ENCODE data around the gene CFAP77. TPM values are rescaled to one million over a fixed set of nuclear protein-coding genes. Genes with fewer than 3 reads are reported as not detected.

Gene CFAP77
- total and polyA plus RNA-seq, 2 of the 8 experiments (the other 6 are each of a cell fraction or from before 2014, with no cell fraction given) = 0.63 to 0.97 TPM

DNA sequence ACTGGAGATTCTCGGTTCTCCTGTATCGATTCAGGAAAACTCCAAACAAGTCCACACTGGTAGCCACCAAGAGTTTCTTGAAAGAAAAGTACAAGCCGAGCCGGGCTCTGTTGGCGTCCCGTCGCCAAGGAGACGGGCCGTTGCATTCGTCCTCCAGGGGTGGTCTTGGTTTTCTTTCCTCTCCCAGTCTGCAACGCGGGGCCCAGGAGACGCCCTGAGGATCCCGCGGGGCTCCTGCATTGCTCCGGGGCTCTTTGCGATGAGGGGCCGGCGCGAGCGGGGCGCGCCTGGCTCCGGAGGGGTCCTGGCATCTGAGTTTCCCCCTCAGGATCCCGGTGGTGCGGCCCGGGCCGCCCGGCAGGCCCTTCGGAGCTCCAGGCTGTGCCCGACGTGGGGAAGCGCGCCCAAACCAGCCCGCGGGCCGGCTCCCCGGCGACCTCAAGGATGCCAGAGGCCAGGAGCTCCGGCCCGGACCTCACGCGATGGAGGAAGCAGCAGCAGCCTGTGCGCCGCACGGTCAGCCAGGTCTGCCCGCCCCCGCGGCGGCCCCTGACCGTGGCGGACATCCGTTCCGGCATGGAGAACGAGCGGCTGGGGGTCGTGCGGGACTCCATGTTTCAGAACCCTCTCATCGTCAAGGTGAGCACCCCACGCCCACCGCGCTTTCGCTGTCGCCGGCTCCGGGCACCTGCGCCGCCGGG, at the start of gene CFAP77 (continued):
- TF ChIP-seq CHD2 (IDR thresholded peaks at IDR 0.05; ENCODE audit: low read length) (no peak), SIX5 (IDR thresholded peaks at IDR 0.05; ENCODE audit: low read depth, low read length) (peak; percentile 37; the same call in 1 of the 2 replicates), RFX5 (IDR thresholded peaks at IDR 0.05; ENCODE audit: borderline replicate concordance, low read depth, low read length) (no peak), CTBP2 (IDR thresholded peaks at IDR 0.05; ENCODE audit: borderline replicate concordance, insufficient read depth, insufficient read length, low read length) (no peak), PHF8 (conservative IDR thresholded peaks at IDR 0.05; ENCODE audit: low read depth, low read length) (0 out of 2 replicates have a peak, but pooled peaks have one; percentile 21), KDM5A (IDR thresholded peaks at IDR 0.05; ENCODE audit: low read length) (no peak), CHD1 (IDR thresholded peaks at IDR 0.05; ENCODE audit: low read depth, low read length) (peak; percentile 97), MAX (IDR thresholded peaks at IDR 0.05) (no peak), HDAC2 (IDR thresholded peaks at IDR 0.05; ENCODE audit: borderline replicate concordance in 1 of 2, low read depth in 2 of 2, low read length in 2 of 2) (0 out of 4 replicates have a peak, but pooled peaks of 1 of the 2 experiments have one; percentile 20), TEAD4 (IDR thresholded peaks at IDR 0.05; ENCODE audit: low read depth, low read length) (no peak), RAD21 (IDR thresholded peaks at IDR 0.05 in 1 of 2, conservative IDR thresholded peaks at IDR 0.05 in 1 of 2; ENCODE audit: low read depth in 2 of 2, low read length in 2 of 2) (no peak), CBX8 (IDR thresholded peaks at IDR 0.05; ENCODE audit: borderline replicate concordance, low read depth, low read length) (no peak), MAFK (IDR thresholded peaks at IDR 0.05; ENCODE audit: low read depth, low read length) (no peak), FOSL1 (IDR thresholded peaks at IDR 0.05; ENCODE audit: insufficient read depth, low read depth, low read length) (no peak), EZH2 (IDR thresholded peaks at IDR 0.05; ENCODE audit: low read depth, low read length, severe bottlenecking) (no peak)

Data from H1 (cell line).